ENCODE data around the gene HECTD4. TPM values are rescaled to one million over a fixed set of nuclear protein-coding genes. Genes with fewer than 3 reads are reported as not detected.

The HECTD4 gene
- total RNA-seq, 2 donors from 2014 or later = 54.2 to 75.4 TPM

DNA sequence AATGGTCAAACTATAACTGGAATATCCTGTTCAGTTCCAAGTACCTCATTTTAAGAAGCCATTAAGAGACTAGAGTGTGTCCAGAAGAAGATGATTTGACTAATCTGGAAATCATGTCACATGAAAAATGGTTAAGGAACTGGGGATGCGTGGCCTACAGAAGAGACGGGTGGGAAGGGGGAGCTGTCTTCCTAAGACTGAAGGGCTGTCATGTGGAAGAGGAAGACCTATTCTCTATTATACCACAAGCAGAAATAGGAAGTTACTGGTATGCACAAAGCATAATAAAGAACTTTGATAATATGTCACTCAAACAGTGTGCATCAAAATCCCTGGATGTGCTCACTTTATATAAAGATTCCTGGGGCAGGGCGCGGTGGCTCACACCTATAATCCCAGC, 50.3 kb downstream of the HECTD4 start:
- ATAC-seq (ENCODE audit: insufficient number of reproducible peaks, low FRiP score, low read depth) (no peak), DNase-seq (ENCODE audit: low spot score) (no peak)
- Histone ChIP-seq H3K9me3 (no peaks in the 10 kb centered on the region), H3K27ac (no peak overlapping the region), H3K4me1 (ENCODE audit: control insufficient read depth in 1 of 2, low read depth in 2 of 2) (peaks cover 0 to 6% of the 10 kb centered on the region in 2 donors), H3K27me3 (replicated peaks; ENCODE audit: insufficient read depth) (no peaks in the 10 kb centered on the region), H3K36me3 (no peaks in the 10 kb centered on the region), H3K4me3 (no peak overlapping the region)
- TF ChIP-seq, protein P1, sequence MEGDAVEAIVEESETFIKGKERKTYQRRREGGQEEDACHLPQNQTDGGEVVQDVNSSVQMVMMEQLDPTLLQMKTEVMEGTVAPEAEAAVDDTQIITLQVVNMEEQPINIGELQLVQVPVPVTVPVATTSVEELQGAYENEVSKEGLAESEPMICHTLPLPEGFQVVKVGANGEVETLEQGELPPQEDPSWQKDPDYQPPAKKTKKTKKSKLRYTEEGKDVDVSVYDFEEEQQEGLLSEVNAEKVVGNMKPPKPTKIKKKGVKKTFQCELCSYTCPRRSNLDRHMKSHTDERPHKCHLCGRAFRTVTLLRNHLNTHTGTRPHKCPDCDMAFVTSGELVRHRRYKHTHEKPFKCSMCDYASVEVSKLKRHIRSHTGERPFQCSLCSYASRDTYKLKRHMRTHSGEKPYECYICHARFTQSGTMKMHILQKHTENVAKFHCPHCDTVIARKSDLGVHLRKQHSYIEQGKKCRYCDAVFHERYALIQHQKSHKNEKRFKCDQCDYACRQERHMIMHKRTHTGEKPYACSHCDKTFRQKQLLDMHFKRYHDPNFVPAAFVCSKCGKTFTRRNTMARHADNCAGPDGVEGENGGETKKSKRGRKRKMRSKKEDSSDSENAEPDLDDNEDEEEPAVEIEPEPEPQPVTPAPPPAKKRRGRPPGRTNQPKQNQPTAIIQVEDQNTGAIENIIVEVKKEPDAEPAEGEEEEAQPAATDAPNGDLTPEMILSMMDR (IDR thresholded peaks at IDR 0.05) = no peak

DNA sequence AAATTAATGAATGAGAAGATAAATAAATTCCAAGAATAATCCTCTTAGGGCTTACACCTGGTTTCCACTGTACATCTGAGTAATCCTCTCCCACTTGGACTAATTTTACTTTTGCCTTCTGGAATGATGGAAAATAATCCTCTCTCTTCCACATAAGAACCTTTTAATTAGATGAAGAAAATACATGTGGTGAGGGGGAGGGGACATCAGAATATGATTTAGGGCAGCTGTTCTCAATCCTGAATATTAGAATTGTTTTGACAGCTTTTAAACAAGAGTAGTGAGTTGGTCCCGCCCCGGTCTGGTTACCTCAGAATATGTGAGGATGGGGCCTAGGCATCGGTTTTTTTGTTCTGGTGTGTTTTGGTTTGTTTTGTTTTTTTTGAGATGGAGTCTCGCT, 51.5 kb downstream of the HECTD4 start:
- no peak overlapping the region for H3K27ac ChIP-seq
- DNase-seq (ENCODE audit: low spot score) (no peak), ATAC-seq (ENCODE audit: insufficient number of reproducible peaks, low FRiP score, low read depth) (no peak)
- H3K9me3 ChIP-seq = no peaks in the 10 kb centered on the region
- H3K4me1 ChIP-seq (ENCODE audit: control insufficient read depth in 1 of 2, low read depth in 2 of 2) = peaks cover 0 to 6% of the 10 kb centered on the region in 2 donors
- TF ChIP-seq, protein P1 (IDR thresholded peaks at IDR 0.05) = no peak
- H3K27me3 ChIP-seq (replicated peaks; ENCODE audit: insufficient read depth) = no peaks in the 10 kb centered on the region
- H3K36me3 ChIP-seq = no peaks in the 10 kb centered on the region
- no peak overlapping the region for H3K4me3 ChIP-seq

DNA sequence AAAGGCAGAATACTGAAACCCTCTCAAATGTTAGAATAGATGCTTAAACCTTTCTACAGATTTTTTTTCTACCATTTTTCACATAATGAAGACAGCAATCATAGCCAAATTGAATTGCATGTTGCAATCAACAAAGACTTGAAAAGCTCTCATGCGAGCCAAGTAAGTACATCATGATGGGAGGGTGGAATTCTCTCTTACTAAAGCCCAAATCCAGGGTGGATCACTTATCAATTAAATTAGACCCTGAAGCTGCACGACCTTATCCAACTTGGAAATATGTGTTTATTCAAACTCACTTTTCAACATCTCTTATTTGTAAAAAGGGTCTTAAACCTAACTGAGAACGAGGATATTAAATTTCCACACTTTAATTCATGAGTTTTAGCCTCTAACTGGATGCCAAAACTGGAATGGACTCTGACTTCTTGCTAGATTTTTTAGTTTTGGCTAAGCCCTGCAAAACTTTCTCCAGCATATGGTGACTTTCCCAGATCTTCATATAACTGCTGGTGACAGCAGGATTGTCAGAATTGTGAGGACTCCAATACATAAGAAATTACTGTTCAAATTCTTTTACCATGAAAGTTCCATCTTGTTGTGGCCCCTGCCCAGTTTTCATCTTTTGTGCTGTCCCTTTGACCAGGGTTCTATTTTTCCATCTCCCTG, 53.6 kb downstream of the HECTD4 start:
- Histone ChIP-seq H3K27me3 (replicated peaks; ENCODE audit: insufficient read depth) (no peaks in the 10 kb centered on the region), H3K27ac (no peak overlapping the region), H3K9me3 (no peaks in the 10 kb centered on the region), H3K4me1 (ENCODE audit: control insufficient read depth in 1 of 2, low read depth in 2 of 2) (peaks cover 0 to 6% of the 10 kb centered on the region in 2 donors), H3K36me3 (no peaks in the 10 kb centered on the region), H3K4me3 (no peak overlapping the region)
- DNase-seq (ENCODE audit: low spot score) (no peak), ATAC-seq (ENCODE audit: insufficient number of reproducible peaks, low FRiP score, low read depth) (no peak)
- TF ChIP-seq, protein P1 (IDR thresholded peaks at IDR 0.05) = no peak

DNA sequence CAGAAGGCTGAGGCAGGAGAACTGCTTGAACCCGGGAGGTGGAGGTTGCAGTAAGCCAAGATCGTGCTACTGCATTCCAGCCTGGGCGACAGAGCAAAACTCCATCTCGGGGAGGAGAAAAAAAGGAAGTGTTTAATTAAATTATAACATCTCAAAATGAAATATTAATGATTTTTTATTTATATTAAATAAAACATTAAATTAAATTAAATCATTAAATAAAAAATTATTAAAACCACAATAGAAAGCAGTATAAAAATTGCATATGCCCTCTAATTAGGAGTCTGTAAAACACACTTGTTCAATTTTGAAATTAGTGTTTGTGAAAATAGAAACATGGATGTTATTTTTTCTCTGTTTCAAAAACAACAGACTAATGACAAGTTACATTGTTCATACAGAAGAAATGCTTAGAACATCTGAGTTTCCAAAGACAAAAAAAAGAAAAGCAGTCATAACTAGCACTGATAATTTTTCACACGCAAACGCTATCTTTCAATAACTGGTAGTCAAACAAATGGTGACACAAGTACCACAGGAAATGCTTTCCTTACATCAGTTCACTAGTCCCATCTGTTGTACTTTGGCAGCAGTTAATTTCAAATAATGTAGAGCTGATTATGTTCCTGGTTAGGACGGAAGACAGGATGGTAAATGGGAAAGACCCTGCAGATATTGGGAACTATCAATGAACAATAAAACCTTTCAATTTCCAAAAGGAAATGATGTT, 54.9 kb downstream of the HECTD4 start:
- H3K4me3 ChIP-seq = no peak overlapping the region
- ATAC-seq (ENCODE audit: insufficient number of reproducible peaks, low FRiP score, low read depth) (no peak), DNase-seq (ENCODE audit: low spot score) (no peak)
- no peaks in the 10 kb centered on the region for H3K27me3 ChIP-seq (replicated peaks; ENCODE audit: insufficient read depth)
- TF ChIP-seq, protein P1 (IDR thresholded peaks at IDR 0.05) = no peak
- H3K9me3 ChIP-seq = no peaks in the 10 kb centered on the region
- H3K36me3 ChIP-seq = no peaks in the 10 kb centered on the region
- no peaks in the 10 kb centered on the region for H3K4me1 ChIP-seq (ENCODE audit: control insufficient read depth in 1 of 2, low read depth in 2 of 2)
- H3K27ac ChIP-seq = no peak overlapping the region

DNA sequence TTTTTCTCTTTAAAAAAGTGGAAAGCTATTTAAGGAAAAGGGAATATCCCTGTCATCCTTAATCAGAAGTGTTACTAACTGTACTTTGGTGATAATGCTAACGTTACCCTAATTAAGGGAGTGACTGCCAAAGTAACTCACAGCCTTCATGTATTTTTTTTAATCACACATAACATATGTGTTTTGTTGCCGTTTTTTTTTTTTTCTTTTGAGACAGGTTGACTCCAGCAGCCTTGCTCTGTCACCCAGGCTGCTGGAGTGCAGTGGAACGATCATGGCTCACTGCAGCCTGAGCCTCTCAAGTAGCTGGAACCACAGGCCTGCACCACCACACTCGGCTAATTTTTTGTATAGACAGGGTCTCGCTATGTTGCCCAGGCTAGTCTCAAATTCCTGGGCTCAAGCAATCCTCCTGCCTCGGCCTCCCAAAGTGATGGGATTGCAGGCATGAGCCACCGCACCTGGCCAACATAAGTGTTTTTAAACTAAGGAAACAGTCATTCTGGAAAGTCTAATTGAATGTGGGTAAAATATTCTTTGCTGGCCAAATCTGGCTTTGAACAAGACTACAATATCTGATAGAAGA, 56.5 kb downstream of the HECTD4 start:
- no peaks in the 10 kb centered on the region for H3K9me3 ChIP-seq
- H3K27me3 ChIP-seq (replicated peaks; ENCODE audit: insufficient read depth) = no peaks in the 10 kb centered on the region
- no peak for DNase-seq (ENCODE audit: low spot score)
- no peak overlapping the region for H3K27ac ChIP-seq
- ATAC-seq (ENCODE audit: insufficient number of reproducible peaks, low FRiP score, low read depth) = no peak
- no peaks in the 10 kb centered on the region for H3K4me1 ChIP-seq (ENCODE audit: control insufficient read depth in 1 of 2, low read depth in 2 of 2)
- no peak overlapping the region for H3K4me3 ChIP-seq
- no peaks in the 10 kb centered on the region for H3K36me3 ChIP-seq
- TF ChIP-seq, protein P1 (IDR thresholded peaks at IDR 0.05) = no peak
